A549 (cell line): ENCODE measurements around the gene BEND2.

ENCODE experiments used
- CBX2 ChIP-seq: fragments of 200-600 bp; sonication (generic); IDR thresholded peaks from 2 replicates; pipeline ENCODE4 v1.6.1; 2016; ENCODE audit warnings: low read depth, mild to moderate bottlenecking, borderline replicate concordance
- CTCF ChIP-seq: fragments of >200 bp; sonication (Bioruptor Twin); formaldehyde crosslinking; IDR thresholded peaks from 3 replicates; pipeline ENCODE4 v1.5.1; 2016
- EHMT2 ChIP-seq: fragments of 200-600 bp; sonication (generic); IDR thresholded peaks from 2 replicates; pipeline ENCODE4 v1.6.1; 2016; ENCODE audit warnings: antibody characterized with exemption, low read depth, mild to moderate bottlenecking, moderate library complexity
- HEYL ChIP-seq: fragments of 250-450 bp; sonication (Bioruptor Pico); IDR thresholded peaks from 2 replicates; pipeline ENCODE4 v1.8.0; 2021; ENCODE audit warnings: mild to moderate bottlenecking, moderate library complexity
- HOXB5 ChIP-seq: fragments of 250-450 bp; sonication (Bioruptor Pico); IDR thresholded peaks from 2 replicates; pipeline ENCODE4 v1.5.0; 2020; ENCODE audit warnings: mild to moderate bottlenecking, moderate library complexity
- JUN ChIP-seq, 2 experiments: fragments of >200 bp; sonication (Bioruptor Twin); formaldehyde crosslinking; IDR thresholded peaks; 2 replicates in 1 of 2; 3 replicates in 1 of 2; pipeline ENCODE4 v1.6.1; 2016 to 2017
- POLR2A ChIP-seq: IDR thresholded peaks from 2 replicates; pipeline ENCODE4 v1.6.1; 2012; ENCODE audit warnings: mild to moderate bottlenecking, low read length
- REST ChIP-seq: fragments of 200-600 bp; sonication (generic); IDR thresholded peaks from 2 replicates; pipeline ENCODE4 v1.6.1; 2016; ENCODE audit warnings: antibody characterized with exemption, mild to moderate bottlenecking, moderate library complexity
- TF ChIP-seq, protein P1 (sequence below): fragments of 250-450 bp; sonication (Bioruptor Pico); IDR thresholded peaks from 2 replicates; pipeline ENCODE4 v1.5.0; 2021; ENCODE audit warnings: mild to moderate bottlenecking, moderate library complexity, borderline replicate concordance

DNA sequence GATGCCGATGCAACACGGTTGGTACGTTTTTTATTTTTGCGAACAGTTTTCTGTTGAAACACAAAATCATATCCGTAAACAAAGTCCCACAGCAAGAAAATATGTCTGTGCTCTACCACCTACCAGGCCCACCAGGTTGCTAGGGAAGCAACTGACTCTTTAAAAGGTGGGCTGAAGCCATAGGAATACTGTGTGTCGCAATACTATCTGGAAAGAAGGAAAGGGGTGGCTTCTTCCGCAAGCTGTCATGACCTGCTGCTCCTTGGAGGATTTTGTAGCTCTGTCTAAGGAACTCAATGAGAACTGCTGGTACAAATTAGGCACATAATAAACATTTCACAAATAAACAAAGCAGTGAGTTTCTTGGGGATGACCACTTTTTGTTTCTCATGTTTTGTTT is 46.5 kb downstream of the BEND2 start:
- TF ChIP-seq EHMT2: no peak
- TF ChIP-seq JUN (IDR thresholded peaks at IDR 0.05): no peak
- no peak for TF ChIP-seq CBX2
- TF ChIP-seq, protein P1, sequence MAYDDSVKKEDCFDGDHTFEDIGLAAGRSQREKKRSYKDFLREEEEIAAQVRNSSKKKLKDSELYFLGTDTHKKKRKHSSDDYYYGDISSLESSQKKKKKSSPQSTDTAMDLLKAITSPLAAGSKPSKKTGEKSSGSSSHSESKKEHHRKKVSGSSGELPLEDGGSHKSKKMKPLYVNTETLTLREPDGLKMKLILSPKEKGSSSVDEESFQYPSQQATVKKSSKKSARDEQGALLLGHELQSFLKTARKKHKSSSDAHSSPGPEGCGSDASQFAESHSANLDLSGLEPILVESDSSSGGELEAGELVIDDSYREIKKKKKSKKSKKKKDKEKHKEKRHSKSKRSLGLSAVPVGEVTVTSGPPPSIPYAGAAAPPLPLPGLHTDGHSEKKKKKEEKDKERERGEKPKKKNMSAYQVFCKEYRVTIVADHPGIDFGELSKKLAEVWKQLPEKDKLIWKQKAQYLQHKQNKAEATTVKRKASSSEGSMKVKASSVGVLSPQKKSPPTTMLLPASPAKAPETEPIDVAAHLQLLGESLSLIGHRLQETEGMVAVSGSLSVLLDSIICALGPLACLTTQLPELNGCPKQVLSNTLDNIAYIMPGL (CRISPR knock-in tag): no peak
- no peak for TF ChIP-seq POLR2A
- no peak for TF ChIP-seq HEYL (CRISPR knock-in tag)
- TF ChIP-seq CTCF: no peak
- TF ChIP-seq HOXB5 (CRISPR knock-in tag): no peak
- TF ChIP-seq REST: no peak
